GM12873 (cell line): ENCODE results near the gene C14orf132.

Source experiments
- CTCF ChIP-seq: IDR thresholded peaks from 2 replicates; pipeline ENCODE4 v1.5.1; 2012; ENCODE audit warnings: low read depth, mild to moderate bottlenecking, moderate library complexity, low read length, control low read depth; ENCODE audit not compliant: insufficient read depth; ENCODE audit errors: missing control alignments

Gene C14orf132

DNA sequence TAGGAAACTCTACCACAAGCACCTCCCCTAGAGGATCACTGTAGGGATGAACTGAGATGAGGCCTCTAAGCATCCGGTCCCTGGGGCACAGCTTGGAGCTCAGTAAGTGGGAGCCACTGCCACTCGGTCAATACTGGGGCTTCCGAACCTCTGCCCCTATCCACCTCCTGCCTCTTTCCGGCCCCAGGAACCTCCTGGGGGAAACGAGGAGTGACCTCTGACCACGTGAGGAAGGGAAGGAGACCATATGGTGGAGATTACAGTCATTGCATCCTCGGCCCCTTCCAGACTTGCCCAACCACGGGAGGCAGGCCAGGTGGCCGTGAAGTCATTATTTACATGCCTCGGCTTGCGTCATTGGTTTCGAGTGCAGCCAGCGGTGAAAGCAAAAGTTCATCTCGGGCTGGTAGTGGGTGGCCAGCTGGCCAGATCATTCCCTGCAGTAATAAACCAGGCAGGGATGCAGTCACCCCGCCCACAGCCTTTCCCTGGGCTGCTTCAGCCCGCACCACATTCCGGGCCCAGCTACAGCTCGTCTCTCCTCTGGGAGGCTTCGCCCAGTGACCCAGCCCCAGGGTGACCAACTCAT is 65.4 kb downstream of the C14orf132 start:
- no peak for TF ChIP-seq CTCF

DNA sequence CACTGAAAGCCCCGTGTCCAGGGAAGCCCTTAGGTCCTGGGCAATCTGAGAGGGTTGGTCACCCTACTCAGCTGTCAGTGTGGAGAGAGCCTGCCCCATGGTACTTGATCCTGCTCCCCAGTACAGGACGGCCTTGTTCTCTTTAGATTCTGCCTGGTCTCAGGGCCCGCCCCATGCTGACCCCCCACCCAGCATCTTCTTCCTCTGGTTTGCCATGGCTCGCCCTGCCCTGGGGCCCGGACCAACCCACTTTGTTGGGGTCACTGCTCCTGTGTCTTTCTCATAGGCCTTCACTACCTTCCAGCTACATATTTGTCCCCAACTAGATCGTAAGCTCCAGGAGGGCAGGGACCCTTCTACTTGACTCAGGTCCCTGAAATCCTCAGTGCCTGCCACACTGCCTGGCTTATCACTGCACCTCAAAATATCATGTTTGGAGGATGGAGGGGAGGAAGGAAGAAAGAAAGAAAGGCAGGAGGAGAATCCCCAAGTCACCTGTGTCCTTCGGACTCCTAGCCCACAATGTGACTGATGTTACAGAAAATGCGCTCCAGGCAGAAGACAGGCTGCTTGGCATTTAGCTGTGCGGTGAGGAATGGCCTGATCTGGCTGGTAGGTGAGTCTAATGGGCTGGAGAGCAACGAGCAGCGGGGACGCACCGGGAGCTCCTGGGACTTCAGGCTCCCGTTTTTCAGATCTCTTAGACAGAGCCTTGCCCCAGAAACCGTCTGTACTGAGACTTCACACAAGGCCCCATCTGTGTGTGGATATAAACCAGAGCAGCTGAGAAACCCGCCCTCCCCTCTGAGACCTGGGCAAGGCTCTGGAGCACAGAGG is 66.1 kb downstream of the C14orf132 start:
- TF ChIP-seq CTCF: no peak

DNA sequence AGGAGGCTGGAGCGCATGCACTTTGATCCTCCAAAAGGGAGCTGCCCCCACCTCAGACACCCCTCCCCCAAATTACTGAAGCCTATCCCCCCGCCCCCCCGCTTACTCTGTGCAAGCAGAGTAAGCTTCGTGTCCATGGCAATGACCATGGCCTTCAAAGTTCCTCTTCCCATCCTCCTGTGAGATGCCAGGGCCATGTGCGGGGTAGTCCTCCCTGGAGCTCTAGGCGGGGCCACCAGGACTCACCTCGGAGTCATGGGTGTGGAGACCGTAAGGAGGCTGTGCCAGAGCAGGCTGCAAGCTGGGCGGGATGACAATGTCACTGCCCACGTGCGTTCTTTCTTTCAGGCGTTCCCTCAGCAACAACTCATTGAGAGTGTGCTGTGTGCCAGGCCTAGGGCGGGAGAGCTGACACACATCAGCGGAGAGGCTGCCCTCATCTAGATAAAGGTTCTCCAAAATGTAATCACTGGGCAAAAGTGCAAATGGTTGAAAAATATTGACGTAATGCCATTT is 66.8 kb downstream of the C14orf132 start:
- no peak for TF ChIP-seq CTCF

DNA sequence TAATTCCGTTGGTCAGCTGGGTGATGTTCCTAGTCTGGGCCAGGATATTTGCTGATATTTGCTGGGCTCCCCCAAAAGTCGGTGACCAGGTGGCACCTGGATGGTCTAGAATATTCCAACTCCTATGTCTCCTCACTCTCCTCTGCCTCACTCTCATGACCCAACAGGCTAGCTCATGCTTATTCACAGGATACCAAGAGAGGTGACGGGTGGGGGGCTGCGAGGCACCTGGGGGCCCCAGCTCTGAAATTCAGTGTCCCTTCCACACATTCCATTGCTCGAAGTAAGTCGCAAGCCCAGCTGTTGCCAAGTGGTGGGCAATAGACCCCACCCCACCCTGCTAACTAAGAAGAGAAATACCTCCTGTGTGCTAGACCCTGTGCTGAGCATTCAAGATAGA is 67.7 kb downstream of the C14orf132 start:
- TF ChIP-seq CTCF: no peak

DNA sequence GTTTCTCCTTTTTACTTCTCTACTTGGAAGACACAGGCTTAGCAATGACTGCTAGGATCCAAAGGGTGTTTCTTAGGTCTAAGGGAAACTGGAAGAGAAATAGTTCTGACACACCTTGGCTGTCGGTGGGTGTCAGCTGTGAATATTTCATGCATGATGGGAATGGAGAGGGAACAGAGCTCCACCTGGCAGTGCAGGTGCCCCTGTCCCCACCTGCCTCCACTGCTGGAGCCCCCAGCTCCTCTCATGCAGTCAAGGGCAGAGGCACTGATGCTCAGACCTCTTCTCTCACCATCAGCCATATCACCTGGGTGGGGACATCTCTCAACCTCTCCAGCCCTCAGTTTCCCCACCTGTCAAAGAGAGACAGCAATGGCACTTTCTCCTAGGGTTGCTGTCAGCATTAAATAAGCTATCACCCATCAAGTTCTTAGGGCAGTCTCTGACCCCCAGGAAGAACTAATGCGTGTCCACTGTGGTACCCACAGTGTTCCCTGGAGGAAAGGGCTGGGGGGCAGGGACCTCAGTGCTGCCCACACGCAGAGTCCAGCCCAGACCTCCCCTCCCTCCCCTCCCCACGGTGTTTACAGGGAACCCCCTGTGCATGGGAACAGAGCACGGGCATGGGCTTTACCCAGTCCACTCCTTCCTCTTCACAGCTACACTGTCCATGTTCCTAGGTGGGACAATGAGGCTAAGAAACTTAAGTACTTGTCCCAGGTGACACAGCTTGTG is 69.1 kb downstream of the C14orf132 start:
- TF ChIP-seq CTCF: peak; percentile 43

- TF ChIP-seq CTCF: no peak
Observed at GRCh38 chr14:96108911-96109310, 69.7 kb downstream of the C14orf132 start.
